GM19238 (cell line): ENCODE data around the gene ZNF71.

Experiments
- DNase-seq: peaks from one replicate; pipeline ENCODE4 v3.0.0; 2011; ENCODE audit warnings: low spot score; ENCODE audit not compliant: insufficient read length

Gene ZNF71

DNA sequence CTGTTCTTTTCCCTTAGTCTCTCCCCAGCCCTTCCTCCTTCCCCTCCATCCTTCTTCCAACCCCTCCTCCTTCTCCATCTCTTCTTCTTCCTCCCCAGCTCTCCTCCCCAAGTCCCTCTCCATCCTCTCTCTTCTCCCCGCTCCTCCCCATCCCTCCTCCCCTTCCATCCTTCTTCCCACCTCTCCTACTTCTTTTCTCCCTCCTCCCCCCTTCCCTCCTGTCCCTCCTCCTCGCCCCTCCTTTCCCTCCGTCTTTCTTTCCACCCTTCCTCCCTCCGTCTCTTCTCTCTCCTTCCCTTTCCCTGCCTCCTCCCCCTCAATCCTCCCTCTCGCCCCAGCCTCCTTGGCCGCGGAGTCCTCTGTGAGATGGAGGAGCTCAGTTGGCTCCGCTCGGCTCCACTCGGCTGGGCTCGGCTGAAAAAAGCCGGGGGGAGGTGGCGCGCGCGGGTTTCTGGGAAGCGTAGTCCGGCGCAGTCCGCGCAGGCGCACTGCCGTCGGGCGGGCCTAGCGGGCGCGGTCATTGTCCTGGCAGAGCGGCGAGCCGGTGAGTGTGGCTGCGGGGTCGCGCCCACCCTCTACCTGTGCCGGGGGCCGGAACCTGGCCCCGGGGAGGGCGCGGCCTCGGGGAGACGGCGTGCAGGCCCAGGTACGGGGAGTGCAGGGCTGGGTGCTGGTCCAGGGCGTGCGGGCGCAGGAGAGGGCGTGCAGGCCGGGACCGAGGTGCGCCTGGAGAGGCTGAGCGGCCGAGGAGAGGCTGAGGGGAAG lies at the start of gene ZNF71:
TSS of gene ZNF71 (plus strand) at position 520 of the 765 bp plus-strand sequence. CDS start 6,257 bp downstream, outside the sequence.
- DNase-seq, result peak; percentile 92

DNA sequence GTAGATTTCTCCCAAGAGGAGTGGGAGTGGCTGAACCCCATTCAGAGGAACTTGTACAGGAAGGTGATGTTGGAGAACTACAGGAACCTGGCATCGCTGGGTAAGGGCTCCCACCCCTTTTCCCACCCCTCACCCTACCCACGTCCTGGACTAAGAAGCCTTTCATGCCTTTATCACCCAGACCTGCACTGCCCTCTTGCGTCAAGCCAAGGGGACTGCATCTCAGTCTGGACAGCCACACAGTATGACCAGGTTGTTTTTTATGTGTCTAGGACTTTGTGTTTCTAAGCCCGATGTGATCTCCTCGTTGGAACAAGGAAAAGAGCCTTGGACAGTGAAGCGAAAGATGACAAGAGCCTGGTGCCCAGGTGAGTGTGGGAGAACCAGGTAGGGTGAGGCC lies 47.6 kb upstream of the ZNF71 start:
- DNase-seq, result no peak

DNA sequence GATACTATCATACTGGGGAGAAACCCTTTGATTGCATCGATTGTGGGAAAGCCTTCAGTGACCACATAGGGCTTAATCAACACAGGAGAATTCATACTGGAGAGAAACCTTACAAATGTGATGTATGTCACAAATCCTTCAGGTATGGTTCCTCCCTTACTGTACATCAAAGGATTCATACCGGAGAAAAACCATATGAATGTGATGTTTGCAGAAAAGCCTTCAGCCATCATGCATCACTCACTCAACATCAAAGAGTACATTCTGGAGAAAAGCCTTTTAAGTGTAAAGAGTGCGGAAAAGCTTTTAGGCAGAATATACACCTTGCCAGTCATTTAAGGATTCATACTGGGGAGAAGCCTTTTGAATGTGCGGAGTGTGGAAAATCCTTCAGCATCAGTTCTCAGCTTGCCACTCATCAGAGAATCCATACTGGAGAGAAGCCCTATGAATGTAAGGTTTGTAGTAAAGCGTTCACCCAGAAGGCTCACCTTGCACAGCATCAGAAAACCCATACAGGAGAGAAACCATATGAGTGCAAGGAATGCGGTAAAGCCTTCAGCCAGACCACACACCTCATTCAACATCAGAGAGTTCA lies 40.7 kb upstream of the ZNF71 start:
- no peak for DNase-seq

DNA sequence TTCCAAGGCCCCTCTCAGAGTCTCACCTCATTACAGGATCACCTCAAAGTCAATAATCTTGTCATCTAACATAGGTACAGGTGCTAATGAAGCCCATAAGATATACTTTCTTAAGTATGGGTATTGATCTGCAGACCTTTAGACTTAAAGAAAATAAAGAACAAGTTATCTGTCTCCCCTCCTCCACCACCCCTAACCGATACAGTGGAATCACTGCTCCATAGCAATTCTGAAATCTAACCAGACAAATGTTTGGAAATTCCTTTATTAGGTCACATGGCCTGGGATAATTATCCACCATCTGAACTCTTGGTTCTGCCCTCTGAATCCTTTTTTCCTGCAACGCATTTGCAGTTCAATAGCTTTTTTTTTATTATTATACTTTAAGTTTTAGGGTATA lies 32.3 kb upstream of the ZNF71 start:
- DNase-seq, result no peak

DNA sequence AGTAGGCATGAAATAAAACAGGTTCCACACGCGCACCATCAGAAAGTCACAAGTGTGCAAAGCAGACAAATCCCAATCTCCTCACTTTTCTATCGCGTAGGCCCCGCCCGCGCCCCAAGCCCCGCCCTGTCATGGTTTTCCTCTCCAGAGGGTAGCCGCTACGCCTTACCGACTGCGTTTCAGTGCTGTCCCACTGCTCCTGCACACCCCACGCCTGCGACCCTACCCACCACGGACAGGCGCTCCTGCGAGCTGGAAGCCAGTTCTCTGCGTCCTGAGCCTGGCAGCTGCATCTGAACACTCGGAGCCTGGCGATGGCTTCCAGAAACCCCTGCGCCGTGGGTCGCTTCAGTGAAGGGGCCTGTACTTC lies 28.2 kb upstream of the ZNF71 start:
- DNase-seq, result peak; percentile 6

DNA sequence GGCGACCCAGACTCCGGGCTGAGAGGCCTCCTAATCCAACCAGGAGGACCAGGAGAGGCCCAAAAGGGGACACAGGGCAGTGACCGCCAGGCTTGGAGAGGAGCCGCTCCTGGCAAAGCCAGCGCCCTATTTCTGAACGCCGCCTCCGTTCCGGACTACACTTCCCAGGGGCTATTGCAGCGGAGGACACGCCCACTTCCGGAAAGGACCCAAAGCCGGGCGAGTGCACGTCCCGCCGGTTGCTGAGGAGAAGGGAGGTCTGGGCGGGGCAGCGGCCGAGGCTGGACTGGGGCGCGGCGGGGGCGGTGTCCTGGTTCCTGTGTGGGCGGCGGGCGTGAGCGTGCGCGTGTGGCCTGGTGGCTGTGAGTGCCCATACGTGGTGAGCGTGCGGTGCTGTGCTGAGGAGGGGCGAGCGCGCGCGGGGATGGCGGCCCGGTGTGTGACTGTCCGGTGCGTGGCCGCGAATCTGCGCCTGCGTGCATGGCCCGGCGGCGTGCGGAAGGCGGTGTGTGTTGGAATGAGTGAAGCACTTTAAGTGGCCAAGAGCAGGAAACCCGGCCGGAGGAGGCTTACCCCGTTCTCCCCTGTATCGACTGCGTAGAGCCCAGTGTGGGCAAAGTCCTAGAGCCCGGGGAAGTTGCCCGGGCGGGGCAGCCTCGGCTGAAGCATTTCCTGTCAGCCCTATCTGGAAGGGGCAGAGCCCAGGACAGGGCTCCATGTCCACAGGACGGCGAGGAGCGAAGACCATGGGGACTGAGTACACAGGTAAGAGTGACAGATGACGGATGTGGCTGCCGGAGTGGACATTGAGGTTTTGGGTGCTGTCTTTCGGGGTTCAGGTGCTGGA lies 27.6 kb upstream of the ZNF71 start, which contains the start of gene ZNF470:
TSS of gene ZNF470 (plus strand) at position 195 of the 847 bp plus-strand sequence. CDS start 2,844 bp downstream, outside the sequence.
- peak; percentile 78 for DNase-seq

DNA sequence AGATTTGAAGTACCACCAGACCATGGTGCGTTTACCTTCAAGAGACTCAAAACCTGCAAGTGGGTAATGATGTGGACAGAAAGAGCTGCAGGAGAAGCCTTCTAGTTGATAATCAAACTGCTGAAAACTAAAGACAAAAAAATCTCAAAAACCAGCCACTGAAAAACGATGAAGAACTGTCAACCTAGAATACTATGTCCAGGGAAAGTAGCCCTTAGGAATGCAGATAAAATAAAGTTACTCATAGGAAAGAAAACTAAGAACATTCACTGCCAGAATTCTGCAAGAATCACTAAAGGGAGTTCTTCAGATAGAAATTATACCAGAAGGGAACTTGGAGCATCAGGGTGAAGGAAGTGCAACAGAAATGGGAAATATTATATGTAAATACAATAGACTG lies 22.5 kb upstream of the ZNF71 start:
- no peak for DNase-seq

DNA sequence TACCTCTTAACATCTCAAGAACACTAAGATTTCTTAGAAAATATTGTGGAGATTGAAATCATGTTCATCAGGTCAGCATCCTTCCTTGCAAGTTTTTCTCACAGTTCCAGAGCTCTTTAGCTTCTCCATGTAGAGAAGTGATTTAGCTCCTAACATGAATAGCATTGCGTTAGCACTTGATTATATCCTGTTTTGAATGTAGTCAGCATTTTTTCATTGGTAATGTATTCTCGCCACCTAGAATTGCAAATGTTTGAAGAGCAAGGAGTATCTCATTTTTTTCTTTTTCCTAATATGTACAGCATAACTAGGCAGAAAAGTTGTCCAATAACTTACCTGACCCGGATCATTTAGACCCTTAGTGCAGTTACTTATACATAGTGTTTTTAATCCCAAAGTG lies 21.2 kb upstream of the ZNF71 start:
- DNase-seq, result no peak

DNA sequence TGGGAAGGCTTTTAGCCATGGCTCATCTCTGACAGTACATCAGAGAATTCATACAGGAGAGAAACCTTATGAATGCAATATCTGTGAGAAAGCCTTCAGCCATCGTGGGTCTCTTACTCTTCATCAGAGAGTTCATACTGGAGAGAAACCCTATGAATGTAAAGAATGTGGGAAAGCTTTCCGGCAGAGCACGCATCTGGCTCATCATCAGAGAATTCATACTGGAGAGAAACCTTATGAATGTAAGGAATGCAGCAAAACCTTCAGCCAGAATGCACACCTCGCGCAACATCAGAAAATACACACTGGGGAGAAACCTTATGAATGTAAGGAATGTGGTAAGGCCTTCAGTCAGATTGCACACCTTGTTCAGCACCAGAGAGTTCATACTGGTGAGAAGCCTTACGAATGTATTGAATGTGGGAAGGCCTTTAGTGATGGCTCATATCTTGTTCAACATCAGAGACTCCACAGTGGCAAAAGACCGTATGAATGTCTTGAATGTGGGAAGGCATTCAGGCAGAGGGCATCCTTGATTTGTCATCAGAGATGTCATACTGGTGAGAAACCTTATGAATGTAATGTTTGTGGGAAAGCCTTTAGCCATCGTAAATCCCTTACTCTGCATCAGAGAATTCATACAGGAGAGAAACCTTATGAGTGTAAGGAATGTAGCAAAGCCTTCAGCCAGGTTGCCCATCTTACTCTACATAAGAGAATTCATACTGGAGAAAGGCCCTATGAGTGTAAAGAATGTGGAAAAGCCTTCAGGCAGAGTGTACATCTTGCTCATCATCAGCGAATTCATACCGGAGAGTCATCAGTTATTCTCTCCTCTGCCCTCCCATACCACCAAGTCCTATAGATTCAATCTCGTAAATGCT lies 17.1 kb upstream of the ZNF71 start:
- no peak for DNase-seq

DNA sequence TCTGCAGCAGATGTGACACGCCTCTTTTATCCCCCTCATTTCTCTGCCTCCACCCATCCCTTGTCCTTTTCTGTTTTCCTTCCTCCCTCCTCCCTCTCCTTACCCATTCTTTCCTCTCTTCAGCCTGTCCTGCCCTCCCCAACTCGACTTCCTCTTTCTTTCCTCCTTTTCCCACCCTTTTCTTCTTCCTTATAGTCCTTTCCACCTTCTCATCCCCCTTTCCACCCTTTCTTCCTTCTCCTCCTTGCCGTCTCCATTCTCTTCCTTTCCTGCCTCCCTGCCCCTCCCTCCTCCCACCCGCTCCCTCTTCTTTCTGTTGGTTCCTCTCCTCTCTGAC lies 688 bp upstream of the ZNF71 start:
- no peak for DNase-seq

DNA sequence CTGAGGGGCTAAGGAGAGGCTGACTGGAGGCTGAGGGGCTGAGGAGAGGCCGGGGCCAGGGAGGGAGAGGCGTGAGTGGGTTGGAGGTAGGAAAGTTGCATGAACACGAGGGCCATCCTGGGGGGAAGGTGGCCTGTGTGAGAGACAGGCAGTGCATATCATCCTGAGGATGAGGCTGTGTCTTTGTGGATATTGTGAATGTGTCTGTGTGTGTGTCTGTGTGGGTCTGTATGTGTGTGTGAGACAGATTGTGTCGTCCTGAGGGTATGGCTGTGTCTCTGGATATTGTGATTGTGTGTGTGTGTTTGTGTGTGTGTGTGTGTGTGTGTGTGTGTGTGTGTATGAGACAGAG lies 422 bp downstream of the ZNF71 start:
- no peak for DNase-seq

DNA sequence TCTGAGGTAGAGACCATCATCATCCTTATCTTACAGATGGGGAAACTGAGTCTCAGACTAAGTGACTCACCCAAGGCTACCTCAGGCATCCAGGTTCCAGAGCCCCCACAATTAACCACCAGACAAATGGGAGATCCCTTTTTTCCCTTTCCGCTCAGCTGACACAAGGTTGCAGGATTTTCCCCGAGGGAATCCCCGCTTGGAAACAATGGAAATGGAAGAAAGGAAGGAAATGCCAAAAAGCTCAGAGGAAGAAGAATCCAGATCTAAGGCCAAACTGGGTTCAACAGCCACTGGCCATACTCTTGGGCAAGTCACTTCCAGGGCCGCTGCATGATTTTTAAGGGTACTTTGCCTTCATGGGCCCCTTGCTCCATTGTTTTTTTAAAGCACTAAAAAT lies 1.6 kb downstream of the ZNF71 start:
- no peak for DNase-seq

DNA sequence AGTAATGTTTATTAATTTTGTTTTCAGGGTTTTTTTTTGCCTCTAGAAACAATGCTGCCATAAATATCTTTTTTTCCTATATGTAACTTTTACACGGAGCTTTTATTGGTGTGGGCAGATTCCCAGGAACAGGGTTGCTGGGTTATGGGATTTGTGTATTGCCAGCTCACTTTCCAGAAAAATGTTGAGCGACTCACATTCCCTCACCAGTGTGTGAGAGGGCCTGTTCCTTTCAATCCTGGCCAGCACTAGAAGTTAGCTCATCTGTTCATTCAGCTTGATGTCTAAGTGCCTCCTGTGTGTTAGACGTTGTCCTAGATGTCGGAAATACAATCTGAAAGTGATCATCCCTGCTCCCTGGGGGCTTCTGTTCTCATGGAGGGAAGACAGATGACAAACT lies 2.6 kb downstream of the ZNF71 start:
- DNase-seq, result no peak

DNA sequence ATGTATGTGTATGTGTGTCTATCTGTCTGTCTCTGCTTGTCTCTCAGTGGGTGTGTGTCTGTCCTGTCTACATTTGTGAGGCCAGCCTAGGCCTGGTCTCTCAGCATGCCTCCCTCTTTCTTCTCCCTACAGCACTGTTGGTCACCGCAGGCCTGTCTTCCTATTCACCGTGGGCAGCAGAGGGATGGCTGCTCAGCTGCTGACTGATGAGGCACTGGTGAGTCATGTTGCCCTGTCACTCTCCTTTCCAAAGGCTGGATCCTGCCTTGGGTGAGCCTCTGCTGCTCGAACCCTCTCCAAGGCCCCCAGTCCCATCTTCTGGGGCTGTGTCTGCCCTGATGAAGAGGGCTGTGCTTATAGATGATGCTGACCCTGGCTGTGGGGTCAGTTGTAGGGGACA lies 6.3 kb downstream of the ZNF71 start:
- no peak for DNase-seq

DNA sequence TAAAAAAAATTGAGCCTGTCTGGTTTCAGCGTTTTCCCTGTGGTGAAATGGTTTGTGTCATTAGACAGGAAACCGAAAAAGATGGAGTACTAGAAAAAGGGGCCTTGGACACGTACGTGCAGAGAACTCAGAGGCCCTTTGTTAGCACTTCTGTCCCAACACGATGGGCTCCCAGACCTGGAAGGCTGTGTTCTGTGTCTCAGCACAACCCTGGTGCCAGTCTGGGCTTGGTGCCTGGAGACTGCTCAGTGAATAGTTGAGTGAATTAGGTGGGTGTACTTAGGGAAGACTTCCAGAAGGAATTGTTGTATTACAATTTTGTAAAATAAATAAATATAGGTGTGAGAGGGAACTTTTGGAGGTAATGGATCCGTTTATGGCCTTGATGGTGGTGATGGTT lies 8.7 kb downstream of the ZNF71 start:
- DNase-seq, result no peak

DNA sequence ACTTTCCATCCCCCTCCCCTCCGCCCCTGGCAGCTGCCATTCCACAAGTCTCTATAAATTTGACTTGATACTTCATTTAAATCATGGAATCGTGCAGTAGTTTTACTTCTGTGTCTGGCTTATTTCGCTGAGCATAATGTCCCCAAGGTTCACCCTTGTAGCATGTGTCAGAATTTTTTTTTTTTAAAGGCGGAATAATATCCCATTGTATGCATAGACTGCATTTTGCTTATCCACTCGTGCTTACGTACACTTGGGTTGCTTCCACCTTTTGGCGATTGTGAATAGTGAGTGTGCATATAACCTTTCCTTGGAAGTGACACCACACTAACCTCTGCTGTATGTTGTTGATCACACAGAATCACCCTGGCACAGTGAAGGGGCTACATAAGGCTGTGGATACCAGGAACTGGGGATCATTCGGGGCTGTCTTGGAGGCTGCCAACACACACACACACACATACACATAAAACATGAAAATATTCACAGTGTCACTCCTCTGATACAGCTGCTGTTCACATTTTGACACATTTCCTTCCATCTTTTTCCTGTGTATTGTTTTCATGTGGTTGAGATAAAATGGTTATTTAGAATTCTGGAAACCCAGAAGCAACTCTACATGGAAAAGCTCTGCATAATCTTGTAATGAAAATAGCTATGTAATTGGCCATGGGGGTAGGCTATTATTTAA lies 13.3 kb downstream of the ZNF71 start:
- DNase-seq, result no peak

DNA sequence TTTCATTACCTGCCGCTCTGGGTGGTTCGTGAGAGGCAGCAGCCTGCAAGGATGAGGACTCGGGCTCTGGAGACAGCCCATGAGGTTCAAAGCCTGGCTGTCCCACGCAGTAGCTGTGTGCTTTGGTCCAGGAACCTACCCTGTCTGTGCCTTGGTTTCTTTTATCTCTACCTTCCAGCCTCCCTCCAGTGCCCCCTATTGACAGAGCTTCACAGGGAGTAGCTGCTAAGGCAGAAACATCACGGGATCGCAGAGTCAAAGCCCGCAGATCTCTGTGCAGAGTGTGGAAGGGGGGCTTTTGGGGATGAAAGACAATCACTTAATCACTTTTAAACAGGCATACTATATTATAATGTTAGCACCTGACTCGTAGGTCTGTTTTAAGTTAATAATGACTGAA lies 16.2 kb downstream of the ZNF71 start:
- no peak for DNase-seq

DNA sequence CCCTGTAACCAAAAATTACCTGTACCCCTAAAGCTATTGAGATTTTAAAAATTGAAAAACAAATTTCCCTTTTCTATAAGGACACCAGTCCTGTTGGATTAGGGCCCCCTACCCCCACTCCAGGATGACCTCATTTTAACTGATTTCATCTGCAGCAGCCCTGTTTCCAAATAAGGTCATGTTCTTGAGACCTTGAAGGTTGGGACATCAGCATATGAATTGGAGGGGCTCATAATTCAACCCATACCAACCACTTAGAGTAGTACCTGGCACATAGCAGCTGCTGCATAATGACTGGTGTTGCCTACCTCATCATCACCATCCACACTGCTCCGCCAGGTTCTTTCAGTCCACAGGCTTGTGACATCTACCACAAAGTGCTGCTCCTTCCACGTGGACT lies 17.6 kb downstream of the ZNF71 start:
- no peak for DNase-seq

DNA sequence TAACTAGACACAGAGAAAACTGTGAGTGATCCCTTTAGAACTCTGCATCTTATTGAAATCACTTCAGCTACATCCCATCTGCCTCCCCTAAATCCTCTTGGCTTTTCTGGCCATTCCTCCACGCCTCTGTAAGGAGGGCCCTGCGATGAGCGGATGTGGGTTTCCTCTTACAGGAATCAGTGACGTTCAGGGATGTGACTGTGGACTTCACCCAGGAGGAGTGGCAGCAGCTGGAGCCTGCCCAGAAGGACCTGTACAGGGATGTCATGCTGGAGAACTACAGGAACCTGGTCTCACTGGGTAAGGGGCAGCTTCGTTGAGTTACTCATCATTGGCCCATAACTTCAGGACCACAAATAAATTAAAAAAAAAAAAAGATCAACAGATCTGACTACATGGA lies 18.5 kb downstream of the ZNF71 start:
- DNase-seq, result no peak

DNA sequence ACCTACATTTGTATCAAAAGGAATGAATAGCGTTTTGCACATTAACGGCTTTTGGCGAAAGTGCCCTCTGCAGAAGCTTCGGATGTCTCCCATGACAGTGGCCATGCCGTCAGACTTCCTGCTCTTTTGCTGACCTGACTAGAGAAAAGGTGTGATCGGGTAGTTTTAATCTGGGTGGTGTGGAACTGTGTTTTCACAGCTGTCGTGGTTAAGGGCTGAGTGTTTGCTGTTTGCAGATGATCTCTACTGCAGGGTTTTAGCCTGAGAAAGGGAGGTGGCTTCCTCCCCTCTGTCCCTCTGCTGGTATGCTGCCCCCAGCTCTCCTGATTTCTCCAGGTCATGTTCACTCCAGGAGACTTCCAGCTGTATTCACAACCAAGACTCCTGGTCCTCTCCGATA lies 22.4 kb downstream of the ZNF71 start:
- DNase-seq, result no peak

DNA sequence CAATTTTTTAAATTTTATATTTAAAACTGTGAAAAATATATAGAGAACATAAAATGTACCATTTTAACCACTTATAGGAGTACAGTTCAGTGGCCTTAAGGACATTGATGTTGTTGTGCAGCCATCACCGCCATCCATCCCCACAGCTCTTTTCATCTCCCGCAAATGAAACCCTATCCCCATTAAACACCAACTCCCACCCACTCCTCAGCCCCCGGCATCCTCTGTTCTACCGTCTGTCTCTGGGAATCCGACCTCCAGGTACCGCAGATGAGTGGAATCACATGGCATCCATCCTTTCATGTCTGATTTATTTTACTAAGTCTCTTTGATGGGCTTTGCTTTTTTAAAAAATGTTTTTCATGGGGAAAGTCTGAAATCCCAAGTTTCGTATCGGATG lies 24.0 kb downstream of the ZNF71 start:
- no peak for DNase-seq
